HG02763 (cell line): ENCODE data around the gene POU3F2.

Experiments used
- ATAC-seq: cut with Tn5 transposase; IDR thresholded peaks from one replicate; pipeline ENCODE4 v1.9.1; 2021; ENCODE audit warnings: mild to moderate bottlenecking, moderate library complexity; ENCODE audit not compliant: unreplicated experiment

POU3F2 gene

GRCh38 chr6:98834060-98835031, at the start of gene POU3F2:
Gene POU3F2 (plus strand): TSS chr6:98834574. CDS start chr6:98834874, 300 bp downstream.
- peak; percentile 65 for ATAC-seq

- no peak for ATAC-seq
These were observed 46.9 kb upstream of the POU3F2 start for GRCh38 chr6:98787435-98787834.

GRCh38 chr6:98787961-98788360, 46.4 kb upstream of the POU3F2 start:
- no peak for ATAC-seq

- no peak for ATAC-seq
These were observed 40.0 kb upstream of the POU3F2 start for GRCh38 chr6:98794307-98794842.

- ATAC-seq = no peak
These were observed 37.0 kb upstream of the POU3F2 start for GRCh38 chr6:98797217-98797994.

GRCh38 chr6:98800866-98801265, 33.5 kb upstream of the POU3F2 start:
- no peak for ATAC-seq

- ATAC-seq = no peak
These were observed 25.7 kb upstream of the POU3F2 start for GRCh38 chr6:98808541-98809210.

- ATAC-seq = no peak
These were observed 22.2 kb upstream of the POU3F2 start for GRCh38 chr6:98812220-98812619.

- ATAC-seq = no peak
These were observed 17.6 kb upstream of the POU3F2 start for GRCh38 chr6:98816799-98817198.

- ATAC-seq = no peak
These were observed 12.5 kb upstream of the POU3F2 start for GRCh38 chr6:98821756-98822405.

- ATAC-seq = no peak
These were observed 10.8 kb upstream of the POU3F2 start for GRCh38 chr6:98823428-98824161.

GRCh38 chr6:98824162-98824901, 10.0 kb upstream of the POU3F2 start:
- ATAC-seq = no peak

GRCh38 chr6:98824902-98825599, 9.3 kb upstream of the POU3F2 start:
- no peak for ATAC-seq

- no peak for ATAC-seq
These were observed 8.7 kb upstream of the POU3F2 start for GRCh38 chr6:98825600-98826230.

GRCh38 chr6:98827295-98828159, 6.8 kb upstream of the POU3F2 start:
- no peak for ATAC-seq

- ATAC-seq = no peak
These were observed 6.1 kb upstream of the POU3F2 start for GRCh38 chr6:98828211-98828788.

GRCh38 chr6:98828941-98829411, 5.4 kb upstream of the POU3F2 start:
- ATAC-seq = no peak
